IMR-90 (cell line): Measurements from ENCODE around the gene ALLC. TPM values are rescaled to one million over a fixed set of nuclear protein-coding genes. Genes with fewer than 3 reads are reported as not detected.

ENCODE experiments used
- ATAC-seq: fragments of 200-7000 bp; cut with Tn5 transposase; 2 replicates; pipeline ENCODE4 v1.9.1; 2020; ENCODE audit warnings: low read depth, mild to moderate bottlenecking, moderate library complexity
- BruUV-seq: library from RNA; stranded (reverse); fragments of 400-500 nt; replicated peaks from 2 replicates; lab custom pipeline; 2021; lab: Mats Ljungman, UMichigan
- CTCF ChIA-PET: fragments of 300-600 bp; formaldehyde crosslinking; extraction: SDS; loops from one replicate; lab custom pipeline; 2021; ENCODE audit warnings: antibody characterized with exemption; lab: Yijun Ruan, JAX
- POLR2A ChIA-PET: fragments of 300-600 bp; sonication (Branson Sonifier 250); formaldehyde crosslinking; loops from one replicate; lab custom pipeline; 2022; ENCODE audit warnings: antibody characterized with exemption; ENCODE audit not compliant: unreplicated experiment; lab: Charles Lee
- DNase-seq: peaks from one replicate; pipeline ENCODE4 v3.0.0; 2013
- H2AFZ ChIP-seq: replicated peaks from 2 replicates; pipeline ENCODE3; 2013; ENCODE audit warnings: low read length, mild to moderate bottlenecking; ENCODE audit not compliant: poor library complexity
- H2AK5ac ChIP-seq: 2 replicates; pipeline ENCODE4 v1.6.1; 2013; ENCODE audit warnings: low read depth, low read length, inconsistent platforms
- H2AK9ac ChIP-seq: replicated peaks from 2 replicates; pipeline ENCODE3; 2013; ENCODE audit warnings: mild to moderate bottlenecking, low read depth, low read length, moderate library complexity; ENCODE audit not compliant: poor library complexity
- H2BK120ac ChIP-seq: 2 replicates; pipeline ENCODE4 v1.6.1; 2013; ENCODE audit warnings: low read depth, low read length, inconsistent platforms
- H2BK15ac ChIP-seq: 3 replicates; pipeline ENCODE4 v1.6.1; 2013; ENCODE audit warnings: low read depth, low read length, inconsistent platforms
- H2BK20ac ChIP-seq: 2 replicates; pipeline ENCODE4 v1.6.1; 2013; ENCODE audit warnings: low read depth, mild to moderate bottlenecking, inconsistent platforms, low read length, moderate library complexity
- H2BK5ac ChIP-seq: 2 replicates; pipeline ENCODE4 v1.6.1; 2013; ENCODE audit warnings: mild to moderate bottlenecking, low read depth, low read length, inconsistent platforms; ENCODE audit not compliant: poor library complexity, severe bottlenecking
- H3K14ac ChIP-seq: replicated peaks from 2 replicates; pipeline ENCODE4 v1.6.1; 2013; ENCODE audit warnings: low read depth, low read length, inconsistent platforms
- H3K18ac ChIP-seq: 2 replicates; pipeline ENCODE4 v1.6.1; 2013; ENCODE audit warnings: low read depth, low read length, control low read depth
- H3K23ac ChIP-seq: 2 replicates; pipeline ENCODE4 v1.6.1; 2013; ENCODE audit warnings: low read depth, low read length, inconsistent platforms
- H3K27ac ChIP-seq: 2 replicates; pipeline ENCODE4 v1.5.1; 2013; ENCODE audit warnings: mild to moderate bottlenecking, control low read depth, low read length; ENCODE audit not compliant: insufficient read depth
- H3K27me3 ChIP-seq: 2 replicates; pipeline ENCODE4 v1.6.1; 2013; ENCODE audit warnings: low read length; ENCODE audit not compliant: control insufficient read depth, insufficient read depth
- H3K36me3 ChIP-seq: 2 replicates; pipeline ENCODE4 v1.6.1; 2013; ENCODE audit warnings: low read length, mixed read lengths; ENCODE audit not compliant: control insufficient read depth, insufficient read depth
- H3K4ac ChIP-seq: 2 replicates; pipeline ENCODE4 v1.6.1; 2013; ENCODE audit warnings: low read depth, low read length, inconsistent platforms
- H3K4me1 ChIP-seq: 2 replicates; pipeline ENCODE4 v1.6.1; 2013; ENCODE audit warnings: low read length, mixed read lengths; ENCODE audit not compliant: control insufficient read depth, insufficient read depth
- H3K4me2 ChIP-seq: 2 replicates; pipeline ENCODE4 v1.6.1; 2013; ENCODE audit warnings: low read depth, mild to moderate bottlenecking, control low read depth, low read length, moderate library complexity
- H3K4me3 ChIP-seq: 2 replicates; pipeline ENCODE4 v1.5.1; 2013; ENCODE audit warnings: low read depth, mild to moderate bottlenecking, control low read depth, low read length, moderate library complexity; ENCODE audit not compliant: insufficient read depth
- H3K56ac ChIP-seq: 2 replicates; pipeline ENCODE4 v1.6.1; 2013; ENCODE audit warnings: low read length, inconsistent platforms; ENCODE audit not compliant: insufficient read depth; ENCODE audit errors: extremely low read depth
- H3K79me1 ChIP-seq, 2 experiments: 2 replicates each; pipeline ENCODE4 v1.6.1; 2013; ENCODE audit warnings: low read length in 2 of 2, inconsistent platforms in 1 of 2, low read depth in 1 of 2
- H3K9ac ChIP-seq: 2 replicates; pipeline ENCODE4 v1.6.1; 2013; ENCODE audit warnings: low read depth, low read length, control low read depth
- H3K9me1 ChIP-seq: 2 replicates; pipeline ENCODE4 v1.6.1; 2013; ENCODE audit warnings: low read length, inconsistent platforms; ENCODE audit not compliant: insufficient read depth
- H3K9me3 ChIP-seq: 2 replicates; pipeline ENCODE4 v1.6.1; 2013; ENCODE audit warnings: low read length; ENCODE audit not compliant: control insufficient read depth, insufficient read depth
- H4K20me1 ChIP-seq: 2 replicates; pipeline ENCODE4 v1.6.1; 2013; ENCODE audit warnings: low read length, inconsistent platforms; ENCODE audit not compliant: insufficient read depth
- H4K5ac ChIP-seq: 2 replicates; pipeline ENCODE4 v1.6.1; 2013; ENCODE audit warnings: mild to moderate bottlenecking, low read depth, low read length, control low read depth
- H4K8ac ChIP-seq, 2 experiments: 2 replicates each; pipeline ENCODE4 v1.6.1; 2013; ENCODE audit warnings: low read depth in 2 of 2, low read length in 2 of 2, control low read depth in 1 of 2, inconsistent platforms in 1 of 2
- H4K91ac ChIP-seq: 2 replicates; pipeline ENCODE4 v1.6.1; 2013; ENCODE audit warnings: low read depth, low read length, inconsistent platforms; ENCODE audit not compliant: insufficient read depth
- BHLHE40 ChIP-seq: fragments of 150-350 bp; IDR thresholded peaks from 2 replicates; pipeline ENCODE4 v1.6.1; 2016; ENCODE audit warnings: mild to moderate bottlenecking, low read depth, low read length
- CEBPB ChIP-seq: IDR thresholded peaks from 2 replicates; pipeline ENCODE4 v1.6.1; 2012; ENCODE audit warnings: low read depth, low read length, improper control_type of control experiment
- NFE2L2 ChIP-seq: fragments of 150-350 bp; IDR thresholded peaks from 2 replicates; pipeline ENCODE4 v1.6.1; 2016; ENCODE audit warnings: low read depth, mild to moderate bottlenecking, low read length
- RAD21 ChIP-seq: IDR thresholded peaks from 2 replicates; pipeline ENCODE4 v1.6.1; 2012; ENCODE audit warnings: low read length, improper control_type of control experiment
- RCOR1 ChIP-seq: IDR thresholded peaks from 2 replicates; pipeline ENCODE4 v1.6.1; 2012; ENCODE audit warnings: mild to moderate bottlenecking, low read length, improper control_type of control experiment; ENCODE audit not compliant: insufficient replicate concordance
- SMC3 ChIP-seq: fragments of 150-350 bp; IDR thresholded peaks from 2 replicates; pipeline ENCODE4 v1.6.1; 2016; ENCODE audit warnings: low read depth, mild to moderate bottlenecking, antibody characterized with exemption, low read length, moderate library complexity
- WGBS, 2 experiments: methylation state at CpG; one replicate each; pipeline versions ENCODE4 v1.1.5 to v1.1.7; 2013; ENCODE audit warnings: missing lambda C conversion rate in 2 of 2; ENCODE audit not compliant: insufficient read length in 1 of 2; ENCODE audit errors: extremely low coverage in 2 of 2; 5-methylcytosine and 5-hydroxymethylcytosine counted together
- dilution Hi-C: fragments of 300-500 bp; cut with HindIII; formaldehyde crosslinking; loops from one replicate; pipeline ENCODE4 v1.14.3; 2018; ENCODE audit warnings: low sequenced_read_pairs; ENCODE audit not compliant: unreplicated experiment
- in situ Hi-C: fragments of 300-500 bp; cut with MboI; formaldehyde crosslinking; loops from 3 replicates; pipeline ENCODE4 v1.14.3; 2019; ENCODE audit warnings: low sequenced_read_pairs, inconsistent platforms, mixed read lengths
- intact Hi-C: fragments of 100-400 bp; cut with micrococcal nuclease; formaldehyde crosslinking; loops from 2 replicates; pipeline ENCODE4 v1.10.0; 2022
- polyA plus RNA-seq, 3 experiments: library from polyadenylated mRNA; depleted of rRNA; stranded (reverse); fragments of >200 nt; gene quantifications; 2 replicates each; pipeline ENCODE4 v1.2.3, GENCODE V29; 2012; ENCODE audit warnings: low replicate concordance in 1 of 3
- total RNA-seq: library from RNA; depleted of rRNA; stranded (reverse); fragments of >200 nt; gene quantifications from 2 replicates; pipeline ENCODE4 v1.2.3, GENCODE V29; 2012
- TF ChIP-seq, protein P1 (sequence below): fragments of 150-350 bp; IDR thresholded peaks from 2 replicates; pipeline ENCODE4 v1.6.1; 2017; ENCODE audit warnings: mild to moderate bottlenecking, antibody characterized with exemption, low read length, low read depth
- TF ChIP-seq, protein P2 (sequence below): fragments of 150-350 bp; IDR thresholded peaks from 2 replicates; pipeline ENCODE4 v1.6.1; 2016; ENCODE audit warnings: low read depth, mild to moderate bottlenecking, low read length, moderate library complexity, borderline replicate concordance
- TF ChIP-seq, protein P3 (sequence below): conservative IDR thresholded peaks from 2 replicates; pipeline ENCODE4 v1.5.1; 2012; ENCODE audit warnings: mild to moderate bottlenecking, low read depth, low read length, improper control_type of control experiment

ALLC gene
- total and polyA plus RNA-seq, 2 of the 4 experiments (the other 2 are of a cell fraction) = not detected

DNA sequence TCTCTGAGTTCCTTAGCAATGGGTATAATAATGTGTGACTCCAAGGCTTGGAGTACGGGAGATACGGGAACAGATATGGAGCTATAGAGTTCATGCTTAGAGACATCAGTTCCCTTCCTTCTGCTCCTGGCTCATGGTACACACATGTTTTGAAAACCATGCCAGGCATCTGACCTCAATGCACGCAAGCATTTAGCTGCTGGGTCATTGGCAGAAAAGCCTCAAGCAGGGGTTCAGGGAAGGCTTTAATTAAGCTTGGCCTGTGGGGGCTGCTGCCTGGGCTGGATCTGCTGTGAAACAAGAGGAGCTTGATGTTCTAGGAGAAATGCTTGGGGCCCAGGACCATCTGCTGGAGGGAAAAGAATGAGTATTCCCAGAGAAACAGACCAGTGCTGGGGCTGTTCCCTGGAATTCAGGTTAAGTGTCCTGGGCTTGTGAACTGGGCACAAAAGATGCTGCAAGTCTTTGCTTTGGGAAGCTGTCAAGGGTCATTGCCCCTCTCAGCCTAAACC, 3.2 kb downstream of the ALLC start:
- no peaks in the 10 kb centered on the region for H4K20me1 ChIP-seq
- H3K9me1 ChIP-seq = no peaks in the 10 kb centered on the region
- no peak overlapping the region for H3K4me2 ChIP-seq
- no peak overlapping the region for H3K18ac ChIP-seq
- in situ Hi-C loops = loop anchor here (25.0 kb wide), 1 partner anchor 1799 kb away; no protein-coding TSS in a partner anchor
- no peak overlapping the region for H3K4me3 ChIP-seq
- no peak overlapping the region for H3K27ac ChIP-seq
- no peak overlapping the region for H3K23ac ChIP-seq
- no peak overlapping the region for H2BK15ac ChIP-seq
- dilution Hi-C loops = no loop called here
- DNase-seq = peak; percentile 2
- H2AK5ac ChIP-seq = no peak overlapping the region
- H4K8ac ChIP-seq = no peak overlapping the region
- H3K79me1 ChIP-seq = no peaks in the 10 kb centered on the region
- TF ChIP-seq BHLHE40 (no peak), RAD21 (no peak), NFE2L2 (no peak), SMC3 (no peak), CEBPB (no peak), RCOR1 (no peak)
- TF ChIP-seq, protein P1, sequence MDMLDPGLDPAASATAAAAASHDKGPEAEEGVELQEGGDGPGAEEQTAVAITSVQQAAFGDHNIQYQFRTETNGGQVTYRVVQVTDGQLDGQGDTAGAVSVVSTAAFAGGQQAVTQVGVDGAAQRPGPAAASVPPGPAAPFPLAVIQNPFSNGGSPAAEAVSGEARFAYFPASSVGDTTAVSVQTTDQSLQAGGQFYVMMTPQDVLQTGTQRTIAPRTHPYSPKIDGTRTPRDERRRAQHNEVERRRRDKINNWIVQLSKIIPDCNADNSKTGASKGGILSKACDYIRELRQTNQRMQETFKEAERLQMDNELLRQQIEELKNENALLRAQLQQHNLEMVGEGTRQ = no peak
- TF ChIP-seq, protein P2, sequence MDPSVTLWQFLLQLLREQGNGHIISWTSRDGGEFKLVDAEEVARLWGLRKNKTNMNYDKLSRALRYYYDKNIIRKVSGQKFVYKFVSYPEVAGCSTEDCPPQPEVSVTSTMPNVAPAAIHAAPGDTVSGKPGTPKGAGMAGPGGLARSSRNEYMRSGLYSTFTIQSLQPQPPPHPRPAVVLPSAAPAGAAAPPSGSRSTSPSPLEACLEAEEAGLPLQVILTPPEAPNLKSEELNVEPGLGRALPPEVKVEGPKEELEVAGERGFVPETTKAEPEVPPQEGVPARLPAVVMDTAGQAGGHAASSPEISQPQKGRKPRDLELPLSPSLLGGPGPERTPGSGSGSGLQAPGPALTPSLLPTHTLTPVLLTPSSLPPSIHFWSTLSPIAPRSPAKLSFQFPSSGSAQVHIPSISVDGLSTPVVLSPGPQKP = no peak
- TF ChIP-seq, protein P3, sequence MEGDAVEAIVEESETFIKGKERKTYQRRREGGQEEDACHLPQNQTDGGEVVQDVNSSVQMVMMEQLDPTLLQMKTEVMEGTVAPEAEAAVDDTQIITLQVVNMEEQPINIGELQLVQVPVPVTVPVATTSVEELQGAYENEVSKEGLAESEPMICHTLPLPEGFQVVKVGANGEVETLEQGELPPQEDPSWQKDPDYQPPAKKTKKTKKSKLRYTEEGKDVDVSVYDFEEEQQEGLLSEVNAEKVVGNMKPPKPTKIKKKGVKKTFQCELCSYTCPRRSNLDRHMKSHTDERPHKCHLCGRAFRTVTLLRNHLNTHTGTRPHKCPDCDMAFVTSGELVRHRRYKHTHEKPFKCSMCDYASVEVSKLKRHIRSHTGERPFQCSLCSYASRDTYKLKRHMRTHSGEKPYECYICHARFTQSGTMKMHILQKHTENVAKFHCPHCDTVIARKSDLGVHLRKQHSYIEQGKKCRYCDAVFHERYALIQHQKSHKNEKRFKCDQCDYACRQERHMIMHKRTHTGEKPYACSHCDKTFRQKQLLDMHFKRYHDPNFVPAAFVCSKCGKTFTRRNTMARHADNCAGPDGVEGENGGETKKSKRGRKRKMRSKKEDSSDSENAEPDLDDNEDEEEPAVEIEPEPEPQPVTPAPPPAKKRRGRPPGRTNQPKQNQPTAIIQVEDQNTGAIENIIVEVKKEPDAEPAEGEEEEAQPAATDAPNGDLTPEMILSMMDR = no peak
- no peak overlapping the region for H4K91ac ChIP-seq
- H3K9me3 ChIP-seq = no peaks in the 10 kb centered on the region
- H3K4me1 ChIP-seq = peaks cover 10% of the 10 kb centered on the region; the same call in 1 of the 2 replicates
- H3K14ac ChIP-seq = no peak overlapping the region
- no peak overlapping the region for H2AK9ac ChIP-seq
- no peak overlapping the region for H2BK120ac ChIP-seq
- ATAC-seq = no peak
- BruUV-seq = no TSS peak
- no CpG with 5 or more reads among the region's 3 CpGs for WGBS, 2 experiments
- H3K27me3 ChIP-seq = no peaks in the 10 kb centered on the region
- no peak overlapping the region for H3K56ac ChIP-seq
- no peak overlapping the region for H3K9ac ChIP-seq
- no peak overlapping the region for H2AFZ ChIP-seq
- H2BK5ac ChIP-seq = no peak overlapping the region
- CTCF ChIA-PET = no interaction called here
- no peaks in the 10 kb centered on the region for H3K36me3 ChIP-seq
- H3K4ac ChIP-seq = no peak overlapping the region
- POLR2A ChIA-PET = no interaction called here
- no peak overlapping the region for H4K5ac ChIP-seq
- H2BK20ac ChIP-seq = no peak overlapping the region
- intact Hi-C loops = no loop called here
